ENCODE data around the gene RPS15. TPM values are rescaled to one million over a fixed set of nuclear protein-coding genes. Genes with fewer than 3 reads are reported as not detected.
"Not testable (repeated sequence)": the region's sequence is repeated elsewhere in the genome, so short reads cannot be mapped to it uniquely, and the experiment has no call there.

Gene RPS15
- total and polyA plus RNA-seq, 2 donors (not counting 3 experiments of a cell fraction or from before 2014, with no cell fraction given): 1,260 to 3,270 TPM

DNA sequence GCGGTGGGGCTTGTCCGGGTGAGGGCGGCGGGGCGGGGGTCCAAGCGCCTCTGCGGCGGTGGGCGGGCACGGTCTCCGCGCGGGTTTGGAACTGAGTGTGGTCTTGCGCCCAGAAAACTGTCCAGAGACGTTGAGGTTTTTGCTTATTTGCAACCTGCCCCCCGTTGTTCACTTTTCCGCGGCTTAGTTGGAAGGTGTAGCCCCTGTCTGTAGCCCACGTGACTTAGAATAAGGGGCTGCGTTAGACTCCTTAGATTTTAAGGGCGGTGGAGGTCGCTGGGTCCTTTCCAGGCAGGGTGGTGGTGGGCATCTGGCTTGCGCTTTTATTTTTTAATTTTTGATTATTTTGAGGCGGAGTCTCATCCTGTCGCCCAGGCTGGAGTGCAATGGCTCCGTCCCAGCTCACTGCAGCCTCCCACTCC lies 748 bp downstream of the RPS15 start:
- dilution Hi-C loops (cut with MboI; ENCODE audit: extremely low pct_ligation_motif_present, low sequenced_read_pairs) (no loop called here), intact Hi-C loops (cut with micrococcal nuclease) (loop anchor here (1.0 to 2.0 kb wide), 3 partner anchors 24 to 160 kb away; partner anchors contain the start of gene DAZAP1)
- H3K4me1 ChIP-seq (ENCODE audit: control insufficient read depth, extremely low read depth, insufficient read depth, low read length): peaks cover 6% of the 10 kb centered on the region
- DNase-seq (ENCODE audit: low read depth, low spot score) (peak; percentile 18), FAIRE-seq (peak; percentile 42)
- no peaks in the 10 kb centered on the region for H3K9me1 ChIP-seq (replicated peaks; ENCODE audit: control insufficient read depth, extremely low read depth, insufficient read depth, low read length)
- CTCF ChIA-PET: no interaction called here
- POLR2A ChIA-PET: no interaction called here
- H3K4me3 ChIP-seq (replicated peaks in 1 of 3; ENCODE audit: insufficient read depth in 1 of 3, low read depth in 1 of 3, low read length in 3 of 3): peak overlapping the region; percentile 75 to 89 (median 85)
- no peak for TF ChIP-seq POLR2AphosphoS5 (IDR thresholded peaks at IDR 0.05; ENCODE audit: insufficient read depth, low read depth, low read length)
- TF ChIP-seq GATA2 (IDR thresholded peaks at IDR 0.05; ENCODE audit: insufficient read depth, insufficient read length, low read depth, low read length): no peak
- no peak for TF ChIP-seq FOS (IDR thresholded peaks at IDR 0.05; ENCODE audit: borderline replicate concordance, insufficient read depth, low read length)
- TF ChIP-seq, protein P1, sequence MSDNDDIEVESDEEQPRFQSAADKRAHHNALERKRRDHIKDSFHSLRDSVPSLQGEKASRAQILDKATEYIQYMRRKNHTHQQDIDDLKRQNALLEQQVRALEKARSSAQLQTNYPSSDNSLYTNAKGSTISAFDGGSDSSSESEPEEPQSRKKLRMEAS (IDR thresholded peaks at IDR 0.05; ENCODE audit: insufficient read depth, insufficient read length): no peak
- no peak for TF ChIP-seq MYC (IDR thresholded peaks at IDR 0.05; ENCODE audit: low read depth, low read length)
- TF ChIP-seq POLR2A (IDR thresholded peaks at IDR 0.05; ENCODE audit: low read depth, low read length): no peak
- TF ChIP-seq JUN (IDR thresholded peaks at IDR 0.05; ENCODE audit: borderline replicate concordance, insufficient read depth, insufficient read length, low read depth): no peak
- TF ChIP-seq EZH2 (IDR thresholded peaks at IDR 0.05; ENCODE audit: borderline replicate concordance, low read depth, low read length, severe bottlenecking): no peak
- TF ChIP-seq, protein P2, sequence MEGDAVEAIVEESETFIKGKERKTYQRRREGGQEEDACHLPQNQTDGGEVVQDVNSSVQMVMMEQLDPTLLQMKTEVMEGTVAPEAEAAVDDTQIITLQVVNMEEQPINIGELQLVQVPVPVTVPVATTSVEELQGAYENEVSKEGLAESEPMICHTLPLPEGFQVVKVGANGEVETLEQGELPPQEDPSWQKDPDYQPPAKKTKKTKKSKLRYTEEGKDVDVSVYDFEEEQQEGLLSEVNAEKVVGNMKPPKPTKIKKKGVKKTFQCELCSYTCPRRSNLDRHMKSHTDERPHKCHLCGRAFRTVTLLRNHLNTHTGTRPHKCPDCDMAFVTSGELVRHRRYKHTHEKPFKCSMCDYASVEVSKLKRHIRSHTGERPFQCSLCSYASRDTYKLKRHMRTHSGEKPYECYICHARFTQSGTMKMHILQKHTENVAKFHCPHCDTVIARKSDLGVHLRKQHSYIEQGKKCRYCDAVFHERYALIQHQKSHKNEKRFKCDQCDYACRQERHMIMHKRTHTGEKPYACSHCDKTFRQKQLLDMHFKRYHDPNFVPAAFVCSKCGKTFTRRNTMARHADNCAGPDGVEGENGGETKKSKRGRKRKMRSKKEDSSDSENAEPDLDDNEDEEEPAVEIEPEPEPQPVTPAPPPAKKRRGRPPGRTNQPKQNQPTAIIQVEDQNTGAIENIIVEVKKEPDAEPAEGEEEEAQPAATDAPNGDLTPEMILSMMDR (IDR thresholded peaks at IDR 0.05; ENCODE audit: extremely low read depth in 1 of 2, insufficient read depth in 1 of 2, low read depth in 1 of 2, low read length in 2 of 2): no peak
- no TSS peak for BruUV-seq (replicated peaks)
- peak overlapping the region; percentile 58 for H3K4me2 ChIP-seq (ENCODE audit: insufficient read depth, low read length)
- H3K36me3 ChIP-seq (ENCODE audit: control insufficient read depth in 2 of 2, extremely low read depth in 1 of 2, insufficient read depth in 2 of 2, low read length in 2 of 2): peaks cover 7 to 29% of the 10 kb centered on the region in 2 experiments
- peak overlapping the region; percentile 91 for H3K9ac ChIP-seq (replicated peaks; ENCODE audit: extremely low read depth, insufficient read depth, low read length)
- H3K79me2 ChIP-seq (ENCODE audit: control insufficient read depth, insufficient read depth, low read length): peaks cover 34% of the 10 kb centered on the region
- H2AFZ ChIP-seq (ENCODE audit: low read depth, low read length): no peak overlapping the region
- H3K27ac ChIP-seq (ENCODE audit: insufficient read depth, low read depth, low read length): peak overlapping the region; percentile 89
- no peaks in the 10 kb centered on the region for H3K9me3 ChIP-seq (replicated peaks; ENCODE audit: control insufficient read depth, insufficient read depth, low read length)
- no peaks in the 10 kb centered on the region for H4K20me1 ChIP-seq (replicated peaks; ENCODE audit: control insufficient read depth, extremely low read depth, insufficient read depth, low read length)
- H3K27me3 ChIP-seq (ENCODE audit: control insufficient read depth in 2 of 2, insufficient read depth in 2 of 2, low read length in 2 of 2): no peaks in the 10 kb centered on the region

DNA sequence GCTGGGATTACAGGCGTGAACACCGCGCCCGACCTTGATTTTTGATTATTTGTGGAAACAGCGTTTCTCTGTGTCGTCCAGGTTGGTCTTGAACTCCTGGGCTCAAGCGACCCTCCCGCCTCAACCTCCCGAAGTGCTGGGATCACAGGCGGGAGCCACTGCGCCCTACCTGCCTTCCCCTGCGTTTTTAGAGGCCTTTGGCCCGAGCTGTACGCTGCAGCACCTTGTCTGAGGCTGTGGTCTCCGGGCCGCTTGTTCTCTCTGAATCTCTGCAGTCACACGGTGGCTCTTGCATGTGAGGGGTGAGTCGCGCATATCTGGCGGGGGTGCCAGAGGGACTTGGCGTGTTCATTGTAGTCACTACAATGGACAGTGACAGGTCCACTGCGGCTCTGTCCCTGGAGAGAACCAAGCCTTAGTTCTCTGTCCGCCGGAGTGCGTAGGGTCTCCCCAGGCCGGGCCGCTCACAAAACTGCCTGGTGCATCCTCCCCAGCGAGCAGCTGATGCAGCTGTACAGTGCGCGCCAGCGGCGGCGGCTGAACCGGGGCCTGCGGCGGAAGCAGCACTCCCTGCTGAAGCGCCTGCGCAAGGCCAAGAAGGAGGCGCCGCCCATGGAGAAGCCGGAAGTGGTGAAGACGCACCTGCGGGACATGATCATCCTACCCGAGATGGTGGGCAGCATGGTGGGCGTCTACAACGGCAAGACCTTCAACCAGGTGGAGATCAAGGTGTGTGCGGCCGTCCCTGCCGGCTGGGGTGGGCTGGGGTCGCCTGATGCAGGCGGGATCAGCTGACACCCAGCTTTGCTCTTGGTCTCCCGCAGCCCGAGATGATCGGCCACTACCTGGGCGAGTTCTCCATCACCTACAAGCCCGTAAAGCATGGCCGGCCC lies 1.6 kb downstream of the RPS15 start:
- dilution Hi-C loops (cut with MboI; ENCODE audit: extremely low pct_ligation_motif_present, low sequenced_read_pairs); H2AFZ ChIP-seq (ENCODE audit: low read depth, low read length); H3K27me3 ChIP-seq (ENCODE audit: control insufficient read depth in 2 of 2, insufficient read depth in 2 of 2, low read length in 2 of 2); H3K4me1 ChIP-seq (ENCODE audit: control insufficient read depth, extremely low read depth, insufficient read depth, low read length); H3K9me3 ChIP-seq (replicated peaks; ENCODE audit: control insufficient read depth, insufficient read depth, low read length); BruUV-seq (replicated peaks); CTCF ChIA-PET; POLR2A ChIA-PET; H4K20me1 ChIP-seq (replicated peaks; ENCODE audit: control insufficient read depth, extremely low read depth, insufficient read depth, low read length); FAIRE-seq; H3K27ac ChIP-seq (ENCODE audit: insufficient read depth, low read depth, low read length); H3K9me1 ChIP-seq (replicated peaks; ENCODE audit: control insufficient read depth, extremely low read depth, insufficient read depth, low read length); DNase-seq (ENCODE audit: low read depth, low spot score): not testable (repeated sequence)
- Histone ChIP-seq H3K36me3 (ENCODE audit: control insufficient read depth in 2 of 2, extremely low read depth in 1 of 2, insufficient read depth in 2 of 2, low read length in 2 of 2) (peaks cover 7 to 24% of the 10 kb centered on the region in 2 experiments), H3K9ac (replicated peaks; ENCODE audit: extremely low read depth, insufficient read depth, low read length) (peak overlapping the region; percentile 91), H3K4me3 (replicated peaks in 1 of 3; ENCODE audit: insufficient read depth in 1 of 3, low read depth in 1 of 3, low read length in 3 of 3) (peak overlapping the region; percentile 75 to 89 (median 85)), H3K79me2 (ENCODE audit: control insufficient read depth, insufficient read depth, low read length) (peaks cover 34% of the 10 kb centered on the region), H3K4me2 (ENCODE audit: insufficient read depth, low read length) (peak overlapping the region; percentile 58)
- intact Hi-C loops (cut with micrococcal nuclease): loop anchor here (2.0 kb wide), 1 partner anchor 25 kb away; no protein-coding TSS in a partner anchor
